Loucy (cell line): ENCODE results near the gene CCDC6.

Experiments used
- H2AFZ ChIP-seq: fragments of 200-600 bp; sonication (generic); 2 replicates; pipeline ENCODE4 v1.6.0; 2016; ENCODE audit warnings: antibody characterized with exemption, mild to moderate bottlenecking, low read length, moderate library complexity
- H3F3A ChIP-seq: fragments of 200-600 bp; 2 replicates; pipeline ENCODE4 v1.6.0; 2016; ENCODE audit warnings: antibody characterized with exemption, low read depth, mild to moderate bottlenecking
- H3K27me3 ChIP-seq: fragments of 200-600 bp; sonication (generic); 2 replicates; pipeline ENCODE4 v1.6.1; 2014; ENCODE audit warnings: low read length, mild to moderate bottlenecking; ENCODE audit not compliant: insufficient read depth, poor library complexity, severe bottlenecking
- H3K36me3 ChIP-seq: fragments of 200-600 bp; sonication (generic); 2 replicates; pipeline ENCODE4 v1.6.1; 2016; ENCODE audit warnings: low read length; ENCODE audit not compliant: insufficient read depth
- H3K4me1 ChIP-seq: fragments of 200-600 bp; sonication (generic); 2 replicates; pipeline ENCODE4 v1.5.1; 2014; ENCODE audit warnings: low read length, mild to moderate bottlenecking; ENCODE audit not compliant: insufficient read depth, poor library complexity, severe bottlenecking
- H3K4me2 ChIP-seq: fragments of 200-600 bp; sonication (generic); 2 replicates; pipeline ENCODE4 v1.6.0; 2014; ENCODE audit warnings: antibody characterized with exemption, low read length, low read depth, mild to moderate bottlenecking; ENCODE audit not compliant: poor library complexity, severe bottlenecking
- H3K4me3 ChIP-seq: fragments of 200-600 bp; sonication (generic); 2 replicates; pipeline ENCODE4 v1.5.1; 2014; ENCODE audit warnings: low read length, mild to moderate bottlenecking, mixed read lengths; ENCODE audit not compliant: poor library complexity, severe bottlenecking
- H3K79me2 ChIP-seq: fragments of 200-600 bp; sonication (generic); 2 replicates; pipeline ENCODE4 v1.6.1; 2014; ENCODE audit warnings: low read length; ENCODE audit not compliant: insufficient read depth
- H3K9ac ChIP-seq: fragments of 200-600 bp; sonication (generic); 2 replicates; pipeline ENCODE4 v1.6.0; 2014; ENCODE audit warnings: mild to moderate bottlenecking, low read depth, low read length, moderate library complexity; ENCODE audit not compliant: poor library complexity, severe bottlenecking
- H3K9me2 ChIP-seq: fragments of 200-600 bp; sonication (generic); replicated peaks from 2 replicates; pipeline ENCODE4 v1.6.1; 2016; ENCODE audit warnings: low read depth, low read length, mixed read lengths
- H3K9me3 ChIP-seq: fragments of 200-600 bp; sonication (generic); 2 replicates; pipeline ENCODE4 v1.6.1; 2014; ENCODE audit warnings: mild to moderate bottlenecking, antibody characterized with exemption, low read length, low read depth; ENCODE audit not compliant: insufficient read depth
- H4K20me1 ChIP-seq: fragments of 200-600 bp; sonication (generic); 2 replicates; pipeline ENCODE4 v1.6.0; 2014; ENCODE audit warnings: antibody characterized with exemption, low read length, mild to moderate bottlenecking; ENCODE audit not compliant: insufficient read depth, poor library complexity, severe bottlenecking
- EZH2phosphoT487 ChIP-seq: fragments of 200-600 bp; IDR thresholded peaks from 2 replicates; pipeline ENCODE4 v1.6.1; 2018; ENCODE audit warnings: antibody characterized with exemption, mild to moderate bottlenecking, moderate library complexity, borderline replicate concordance
- TF ChIP-seq, protein P1 (sequence below): fragments of 200-600 bp; sonication (generic); conservative IDR thresholded peaks from 2 replicates; pipeline ENCODE4 v1.5.1; 2014; ENCODE audit warnings: mild to moderate bottlenecking, antibody characterized with exemption, low read length

CCDC6 gene

DNA sequence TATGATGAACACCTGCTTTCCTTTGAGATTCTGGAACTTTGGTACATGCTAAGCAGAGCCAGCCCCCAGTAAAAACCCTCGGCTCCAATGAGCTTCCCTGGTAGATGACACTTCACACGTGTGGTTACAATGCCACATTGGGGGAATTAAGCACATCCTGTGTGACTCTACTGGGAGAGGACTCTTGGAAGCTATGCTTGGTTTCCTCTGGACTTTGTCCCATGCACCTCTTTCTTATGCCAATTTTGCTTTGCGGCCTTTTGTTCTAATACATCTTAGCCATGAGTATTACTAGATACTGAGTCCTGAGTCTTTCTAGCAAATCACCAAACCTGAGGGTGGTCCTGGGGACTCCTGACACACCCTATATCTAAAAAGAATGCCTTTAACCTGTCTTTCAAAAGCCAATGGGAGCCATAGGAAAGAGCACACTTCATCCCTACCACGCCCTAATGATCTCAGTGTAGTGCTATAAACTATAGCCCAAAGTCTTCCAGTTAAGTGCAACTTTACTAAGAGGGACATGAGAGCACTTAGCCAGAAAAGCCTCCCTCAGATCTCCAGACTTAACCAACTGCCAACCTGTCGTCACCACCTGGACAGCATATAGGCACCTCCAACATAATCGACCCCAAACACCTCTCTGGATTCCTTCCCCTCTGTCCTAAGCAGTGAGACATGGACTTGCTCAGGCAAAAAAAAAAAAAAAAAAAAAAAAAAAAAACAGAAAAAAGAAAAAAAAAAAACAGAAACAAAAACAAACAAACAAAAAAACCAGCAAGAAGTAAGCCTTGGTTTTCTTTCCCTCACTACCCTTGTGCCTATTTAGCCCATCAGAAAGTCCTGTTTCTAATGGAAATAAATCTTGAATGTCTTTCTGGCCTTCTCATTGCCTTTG, 37.4 kb downstream of the CCDC6 start:
- Histone ChIP-seq H3K4me1 (peaks cover 29% of the 10 kb centered on the region), H4K20me1 (peaks cover 31% of the 10 kb centered on the region), H3F3A (0 out of 2 replicates have a peak, but pooled peaks cover 2% of the 10 kb centered on the region), H3K36me3 (no peaks in the 10 kb centered on the region), H2AFZ (no peak overlapping the region), H3K79me2 (peaks cover 88% of the 10 kb centered on the region), H3K9me3 (no peaks in the 10 kb centered on the region), H3K9ac (no peak overlapping the region), H3K4me3 (no peak overlapping the region), H3K9me2 (no peaks in the 10 kb centered on the region), H3K4me2 (no peak overlapping the region), H3K27me3 (no peaks in the 10 kb centered on the region)
- TF ChIP-seq, protein P1, sequence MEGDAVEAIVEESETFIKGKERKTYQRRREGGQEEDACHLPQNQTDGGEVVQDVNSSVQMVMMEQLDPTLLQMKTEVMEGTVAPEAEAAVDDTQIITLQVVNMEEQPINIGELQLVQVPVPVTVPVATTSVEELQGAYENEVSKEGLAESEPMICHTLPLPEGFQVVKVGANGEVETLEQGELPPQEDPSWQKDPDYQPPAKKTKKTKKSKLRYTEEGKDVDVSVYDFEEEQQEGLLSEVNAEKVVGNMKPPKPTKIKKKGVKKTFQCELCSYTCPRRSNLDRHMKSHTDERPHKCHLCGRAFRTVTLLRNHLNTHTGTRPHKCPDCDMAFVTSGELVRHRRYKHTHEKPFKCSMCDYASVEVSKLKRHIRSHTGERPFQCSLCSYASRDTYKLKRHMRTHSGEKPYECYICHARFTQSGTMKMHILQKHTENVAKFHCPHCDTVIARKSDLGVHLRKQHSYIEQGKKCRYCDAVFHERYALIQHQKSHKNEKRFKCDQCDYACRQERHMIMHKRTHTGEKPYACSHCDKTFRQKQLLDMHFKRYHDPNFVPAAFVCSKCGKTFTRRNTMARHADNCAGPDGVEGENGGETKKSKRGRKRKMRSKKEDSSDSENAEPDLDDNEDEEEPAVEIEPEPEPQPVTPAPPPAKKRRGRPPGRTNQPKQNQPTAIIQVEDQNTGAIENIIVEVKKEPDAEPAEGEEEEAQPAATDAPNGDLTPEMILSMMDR, result no peak
- no peak for TF ChIP-seq EZH2phosphoT487

DNA sequence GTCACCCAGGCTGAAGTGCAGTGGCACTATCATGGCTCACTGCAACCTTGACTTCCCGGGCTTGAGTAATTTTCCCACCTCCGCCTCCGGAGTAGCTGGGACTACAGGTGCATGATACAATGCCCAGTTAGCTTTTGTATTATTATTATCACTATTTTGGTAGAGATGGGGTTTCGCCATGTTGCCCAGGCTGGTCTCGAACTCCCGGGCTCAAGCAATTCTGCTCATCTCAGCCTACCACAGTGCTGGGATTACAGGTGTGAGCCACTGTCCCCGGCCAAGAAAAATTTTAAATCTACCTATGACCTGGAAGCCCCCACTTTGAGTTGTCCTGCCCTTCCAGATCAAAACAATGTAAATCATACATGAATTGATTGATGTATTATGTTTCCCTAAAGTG, 38.8 kb downstream of the CCDC6 start:
- Histone ChIP-seq H3F3A (0 out of 2 replicates have a peak, but pooled peaks cover 2% of the 10 kb centered on the region), H2AFZ (no peak overlapping the region), H3K9ac (no peak overlapping the region), H3K79me2 (peaks cover 84% of the 10 kb centered on the region), H4K20me1 (peaks cover 36% of the 10 kb centered on the region), H3K36me3 (no peaks in the 10 kb centered on the region), H3K4me1 (peaks cover 22% of the 10 kb centered on the region), H3K4me2 (no peak overlapping the region), H3K9me2 (no peaks in the 10 kb centered on the region), H3K4me3 (no peak overlapping the region), H3K9me3 (no peaks in the 10 kb centered on the region), H3K27me3 (no peaks in the 10 kb centered on the region)
- TF ChIP-seq, protein P1, result no peak
- no peak for TF ChIP-seq EZH2phosphoT487

DNA sequence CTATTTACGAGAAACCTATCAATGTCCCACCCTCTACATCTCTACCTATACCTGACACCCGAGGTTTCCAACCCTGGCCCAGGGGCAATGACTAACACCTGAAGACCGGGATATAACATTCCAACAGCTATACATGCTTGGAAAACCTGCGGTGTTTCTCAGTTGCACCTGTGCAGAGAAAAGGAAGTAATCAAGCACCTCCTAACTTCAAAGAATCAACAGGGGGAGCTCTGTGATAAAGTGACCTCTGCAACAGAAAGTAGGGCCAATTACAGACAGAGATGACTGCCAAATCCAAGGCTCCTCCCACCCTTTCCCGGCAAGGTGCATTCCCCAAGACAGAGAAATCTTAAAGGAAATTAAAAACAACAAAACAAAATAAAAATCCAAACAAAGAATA, 41.3 kb downstream of the CCDC6 start:
- Histone ChIP-seq H3K9me3 (0 out of 2 replicates have a peak, but pooled peaks cover 5% of the 10 kb centered on the region), H3K9ac (peak overlapping the region; percentile 20), H2AFZ (no peak overlapping the region), H3K4me2 (peak overlapping the region; percentile 76), H3K27me3 (no peaks in the 10 kb centered on the region), H3F3A (0 out of 2 replicates have a peak, but pooled peaks cover 2% of the 10 kb centered on the region), H3K79me2 (peaks cover 83% of the 10 kb centered on the region), H3K4me3 (peak overlapping the region; percentile 59), H4K20me1 (peaks cover 26% of the 10 kb centered on the region), H3K9me2 (no peaks in the 10 kb centered on the region), H3K4me1 (peaks cover 13% of the 10 kb centered on the region), H3K36me3 (no peaks in the 10 kb centered on the region)
- no peak for TF ChIP-seq EZH2phosphoT487
- TF ChIP-seq, protein P1, result peak; percentile 70
